SK-N-SH (cell line): ENCODE data around the gene HSPA9.

Experiments used
- ELF1 ChIP-seq: IDR thresholded peaks from 2 replicates; pipeline ENCODE4 v1.4.0; 2012
- EZH2phosphoT487 ChIP-seq: fragments of 200-600 bp; sonication (generic); IDR thresholded peaks from 2 replicates; pipeline ENCODE4 v1.6.1; 2017; ENCODE audit warnings: low read depth, mixed run types, mild to moderate bottlenecking, antibody characterized with exemption, moderate library complexity, borderline replicate concordance
- FOXM1 ChIP-seq: IDR thresholded peaks from 2 replicates; pipeline ENCODE4 v1.4.0; 2012; ENCODE audit warnings: low read depth, mild to moderate bottlenecking
- MXI1 ChIP-seq: IDR thresholded peaks from 2 replicates; pipeline ENCODE4 v1.6.1; 2012; ENCODE audit warnings: mild to moderate bottlenecking, low read depth, low read length, improper control_type of control experiment
- POLR2AphosphoS5 ChIP-seq: IDR thresholded peaks from 2 replicates; pipeline ENCODE4 v1.6.1; 2012; ENCODE audit warnings: low read depth, low read length
- RCOR1 ChIP-seq: fragments of 150-350 bp; IDR thresholded peaks from 2 replicates; pipeline ENCODE4 v1.6.1; 2017; ENCODE audit warnings: antibody characterized with exemption, low read length
- TCF12 ChIP-seq: IDR thresholded peaks from 2 replicates; pipeline ENCODE4 v1.4.0; 2012
- TF ChIP-seq, protein P1 (sequence below): fragments of 200-600 bp; sonication (generic); IDR thresholded peaks from 2 replicates; pipeline ENCODE4 v1.6.1; 2017; ENCODE audit warnings: antibody characterized with exemption, mild to moderate bottlenecking, moderate library complexity
- TF ChIP-seq, protein P2 (sequence below): IDR thresholded peaks from 2 replicates; pipeline ENCODE4 v1.4.0; 2012; ENCODE audit warnings: low read depth, borderline replicate concordance

DNA sequence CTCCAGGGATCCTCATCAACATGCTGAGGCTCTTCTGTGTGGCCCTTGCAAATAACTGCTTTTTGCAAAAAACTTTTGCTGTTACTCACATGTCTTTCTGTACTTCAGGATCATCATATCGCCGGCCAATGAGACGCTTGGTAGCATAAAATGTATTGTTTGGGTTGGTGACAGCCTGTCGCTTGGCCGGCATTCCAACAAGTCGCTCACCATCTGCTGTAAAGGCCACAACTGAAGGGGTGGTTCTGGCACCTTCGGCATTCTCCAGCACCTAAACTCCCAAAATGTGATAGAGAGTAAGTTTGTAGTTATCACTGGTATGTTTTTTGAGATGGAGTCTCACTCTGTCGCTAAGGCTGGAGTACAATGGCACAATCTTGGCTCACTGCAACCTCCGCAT is 4.3 kb downstream of the HSPA9 start:
- TF ChIP-seq, protein P1, sequence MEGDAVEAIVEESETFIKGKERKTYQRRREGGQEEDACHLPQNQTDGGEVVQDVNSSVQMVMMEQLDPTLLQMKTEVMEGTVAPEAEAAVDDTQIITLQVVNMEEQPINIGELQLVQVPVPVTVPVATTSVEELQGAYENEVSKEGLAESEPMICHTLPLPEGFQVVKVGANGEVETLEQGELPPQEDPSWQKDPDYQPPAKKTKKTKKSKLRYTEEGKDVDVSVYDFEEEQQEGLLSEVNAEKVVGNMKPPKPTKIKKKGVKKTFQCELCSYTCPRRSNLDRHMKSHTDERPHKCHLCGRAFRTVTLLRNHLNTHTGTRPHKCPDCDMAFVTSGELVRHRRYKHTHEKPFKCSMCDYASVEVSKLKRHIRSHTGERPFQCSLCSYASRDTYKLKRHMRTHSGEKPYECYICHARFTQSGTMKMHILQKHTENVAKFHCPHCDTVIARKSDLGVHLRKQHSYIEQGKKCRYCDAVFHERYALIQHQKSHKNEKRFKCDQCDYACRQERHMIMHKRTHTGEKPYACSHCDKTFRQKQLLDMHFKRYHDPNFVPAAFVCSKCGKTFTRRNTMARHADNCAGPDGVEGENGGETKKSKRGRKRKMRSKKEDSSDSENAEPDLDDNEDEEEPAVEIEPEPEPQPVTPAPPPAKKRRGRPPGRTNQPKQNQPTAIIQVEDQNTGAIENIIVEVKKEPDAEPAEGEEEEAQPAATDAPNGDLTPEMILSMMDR = no peak
- TF ChIP-seq MXI1 (no peak), EZH2phosphoT487 (no peak), POLR2AphosphoS5 (no peak), FOXM1 (no peak), ELF1 (no peak), RCOR1 (no peak), TCF12 (no peak)
- TF ChIP-seq, protein P2, sequence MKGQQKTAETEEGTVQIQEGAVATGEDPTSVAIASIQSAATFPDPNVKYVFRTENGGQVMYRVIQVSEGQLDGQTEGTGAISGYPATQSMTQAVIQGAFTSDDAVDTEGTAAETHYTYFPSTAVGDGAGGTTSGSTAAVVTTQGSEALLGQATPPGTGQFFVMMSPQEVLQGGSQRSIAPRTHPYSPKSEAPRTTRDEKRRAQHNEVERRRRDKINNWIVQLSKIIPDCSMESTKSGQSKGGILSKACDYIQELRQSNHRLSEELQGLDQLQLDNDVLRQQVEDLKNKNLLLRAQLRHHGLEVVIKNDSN = no peak
